Right renal pelvis (tissue), 4 donors: ENCODE results near the gene MAOA. TPM values are rescaled to one million over a fixed set of nuclear protein-coding genes. Genes with fewer than 3 reads are reported as not detected.
A peak's percentile ranks its signal among the peaks of the same experiment; 100 is the strongest.

Source experiments
- DNase-seq, 4 donors: peaks; one replicate each; pipeline ENCODE4 v3.0.0-alpha.2; 2013; ENCODE audit warnings: low read depth in 4 of 4, low spot score in 3 of 4, missing footprints in 1 of 4
- polyA plus RNA-seq, 4 donors: library from polyadenylated mRNA; unstranded; fragments of 120-200 nt; gene quantifications; one replicate each; pipeline ENCODE4 v1.2.1, GENCODE V29; 2013; ENCODE audit not compliant: insufficient read length in 4 of 4

Gene MAOA
- polyA plus RNA-seq, 4 donors: 16.9 to 31.9 (median 20.6) TPM

- no peak for DNase-seq
These were observed 90.0 kb downstream of the MAOA start for GRCh38 chrX:43745938-43746721.

DNA sequence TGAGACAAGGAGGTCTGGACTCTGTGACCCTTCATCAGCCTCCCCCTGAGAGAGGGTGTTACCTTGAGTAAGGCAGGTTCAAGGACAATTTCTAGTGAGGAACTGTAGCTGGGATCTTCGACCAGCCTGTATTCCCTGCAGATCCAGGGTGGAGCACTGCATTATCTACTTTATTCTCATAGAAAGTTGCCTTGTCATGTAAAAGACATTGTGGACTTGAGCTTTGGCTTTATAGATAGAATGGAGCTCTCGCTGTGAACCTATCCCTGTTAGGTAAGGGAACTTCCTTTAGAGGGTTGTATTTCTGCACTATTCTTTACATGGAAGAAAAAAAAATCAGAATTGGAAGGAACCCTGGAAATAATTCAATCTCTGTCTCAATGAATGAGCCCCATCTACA, 91.4 kb downstream of the MAOA start:
- DNase-seq: no peak

DNA sequence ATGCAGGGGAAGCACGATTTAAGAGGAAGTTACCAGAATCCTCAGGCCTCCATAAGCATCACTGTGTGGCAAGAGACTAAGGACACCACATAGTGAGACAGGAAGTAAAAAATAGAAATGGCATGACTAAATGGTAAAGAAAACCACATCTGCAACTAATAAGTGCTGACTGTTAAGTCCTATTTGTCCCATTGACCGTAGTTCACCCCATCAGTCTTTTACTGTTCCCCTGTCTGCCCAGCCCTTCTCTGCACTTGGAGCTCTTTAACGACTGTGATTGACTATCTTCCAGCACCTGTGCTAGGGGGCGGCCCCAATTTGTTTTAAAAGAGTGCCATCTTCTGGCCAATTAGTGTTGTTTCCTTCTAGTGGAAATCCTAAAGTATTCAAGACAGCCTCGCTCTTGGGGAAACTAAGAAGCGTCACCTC, 94.2 kb downstream of the MAOA start:
- peak; percentile 12 to 33 (median 18) for DNase-seq

- no peak for DNase-seq
These were observed 97.5 kb downstream of the MAOA start for GRCh38 chrX:43753637-43754036.

GRCh38 chrX:43756076-43756475, 100.0 kb downstream of the MAOA start:
- DNase-seq: no peak

- DNase-seq: no peak
These were observed 101.9 kb downstream of the MAOA start for GRCh38 chrX:43758044-43758443.

DNA sequence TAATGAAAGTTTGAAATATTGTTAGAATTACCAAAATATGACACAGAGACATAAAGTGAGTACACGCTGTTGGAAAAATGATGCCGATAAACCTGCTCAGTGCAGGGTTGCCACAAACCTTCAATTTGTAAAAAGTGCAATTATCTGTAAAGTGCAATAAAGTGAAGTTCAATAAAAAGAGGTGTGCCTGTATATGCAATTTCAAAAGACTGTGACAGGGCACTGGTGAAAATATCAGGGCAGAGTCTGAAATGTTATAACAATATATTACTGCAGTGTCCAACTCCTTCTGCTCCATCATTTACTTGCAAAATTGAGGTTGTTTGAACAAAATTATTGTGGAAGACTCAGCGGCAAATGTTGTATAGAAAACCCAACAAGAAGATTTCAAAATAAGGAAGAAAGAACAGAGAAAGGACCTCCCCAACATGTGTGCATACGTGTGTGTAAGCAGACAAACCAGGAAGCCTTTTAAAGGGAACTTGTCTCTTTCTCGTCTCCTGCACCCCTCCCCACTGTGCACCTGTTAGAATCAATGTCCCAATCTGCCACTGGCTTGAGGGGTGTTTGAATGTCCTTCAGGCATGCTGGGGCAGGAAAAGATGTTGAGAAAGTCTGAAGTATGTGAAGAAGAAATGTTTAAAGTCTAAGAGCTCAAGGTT, 130.0 kb downstream of the MAOA start:
- no peak for DNase-seq

Other genes starting within 250 kb of the MAOA start
- gene MAOB, start 226.2 kb downstream of the MAOA start, polyA plus RNA-seq: 10 to 100 TPM; 52.0 to 59.9 (median 55.7) TPM